Activated naive CD4-positive, alpha-beta T cell treated with anti-CD3 and anti-CD28 coated beads, Interleukin-2, amount 10 ng/mL, durations not matched to agents 7 days and 5 days (primary cell): ENCODE data around the gene SRPX.

Source experiments
- CTCF ChIA-PET: fragments of 350-600 bp; sonication (Branson Sonifier 250); formaldehyde crosslinking; loops from one replicate; lab custom pipeline; 2021; ENCODE audit warnings: antibody characterized with exemption; lab: Charles Lee
- DNase-seq: peaks from one replicate; pipeline ENCODE4 v3.0.0-alpha.2; 2020
- H3K27ac Mint-ChIP-seq: one replicate; pipeline ENCODE4 v1.8.0; 2021; ENCODE audit warnings: mild to moderate bottlenecking, moderate library complexity, mixed read lengths
- H3K27me3 Mint-ChIP-seq: one replicate; pipeline ENCODE4 v1.8.0; 2021; ENCODE audit warnings: mild to moderate bottlenecking, mixed read lengths
- H3K36me3 Mint-ChIP-seq: one replicate; pipeline ENCODE4 v1.8.0; 2021; ENCODE audit warnings: mixed read lengths
- H3K4me1 Mint-ChIP-seq: one replicate; pipeline ENCODE4 v1.8.0; 2021; ENCODE audit warnings: mixed read lengths
- H3K4me3 Mint-ChIP-seq: one replicate; pipeline ENCODE4 v1.8.0; 2021; ENCODE audit warnings: mild to moderate bottlenecking, moderate library complexity, mixed read lengths
- H3K9me3 Mint-ChIP-seq: one replicate; pipeline ENCODE4 v1.8.0; 2021; ENCODE audit warnings: mixed read lengths

SRPX gene

DNA sequence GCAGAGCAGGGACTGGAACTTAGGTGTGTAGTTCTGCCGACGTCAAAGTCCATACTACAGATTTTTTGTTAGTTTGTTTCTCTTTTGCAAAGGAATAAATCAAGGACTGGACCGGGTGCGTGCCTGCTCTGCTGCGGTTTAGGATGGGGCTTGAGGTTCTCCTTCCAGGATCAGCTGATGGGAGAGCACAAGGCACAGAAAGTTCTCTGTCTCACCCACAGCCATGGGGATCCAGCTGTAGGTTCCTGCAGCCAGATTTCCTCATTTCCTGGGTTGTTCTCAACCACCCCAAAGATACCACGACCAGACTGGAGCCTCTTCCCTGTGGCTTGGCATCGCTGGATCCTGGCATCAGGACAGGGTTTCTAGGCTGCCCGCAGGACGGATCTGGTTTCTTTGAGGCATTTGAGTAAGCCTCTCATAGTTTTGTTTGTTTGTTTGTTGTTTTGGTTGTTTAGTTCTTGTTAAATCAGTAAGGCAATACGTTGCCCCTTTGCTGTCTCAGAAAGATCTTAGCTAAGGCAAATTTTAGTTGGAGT, 789 bp upstream of the SRPX start:
- Mint-ChIP-seq H3K27ac (no peak overlapping the region), H3K4me1 (peaks cover 6% of the 10 kb centered on the region), H3K36me3 (no peaks in the 10 kb centered on the region), H3K27me3 (peaks cover 53% of the 10 kb centered on the region), H3K4me3 (peak overlapping the region; percentile 43), H3K9me3 (no peaks in the 10 kb centered on the region)
- CTCF ChIA-PET = no interaction called here
- no peak for DNase-seq

DNA sequence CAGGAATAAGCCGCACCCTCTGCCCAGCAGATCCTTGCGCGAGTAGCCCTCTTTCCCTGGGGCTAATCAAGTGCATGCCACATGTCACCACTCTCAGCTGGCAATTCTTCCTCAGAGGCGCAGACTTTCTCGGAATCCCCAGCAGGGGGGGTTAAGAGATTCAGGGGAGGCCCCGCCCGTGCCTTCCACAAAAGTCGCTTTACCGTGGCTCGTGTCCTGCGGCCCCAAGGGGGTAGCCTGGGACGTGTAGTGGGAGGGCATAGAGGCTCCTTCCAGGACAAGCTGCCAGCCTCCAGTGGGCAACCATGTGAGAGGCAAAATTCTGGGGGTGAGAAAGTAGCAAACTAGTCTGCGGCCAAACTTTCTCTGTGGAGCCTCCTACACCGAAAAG, 652 bp downstream of the SRPX start:
- no peaks in the 10 kb centered on the region for H3K9me3 Mint-ChIP-seq
- no peak overlapping the region for H3K27ac Mint-ChIP-seq
- H3K4me1 Mint-ChIP-seq = peaks cover 6% of the 10 kb centered on the region
- CTCF ChIA-PET = interaction anchor here (2.1 kb wide), 1 partner anchor 108 kb away, joined by 8 read pairs; the partner anchor contains the start of gene RPGR
- no peaks in the 10 kb centered on the region for H3K36me3 Mint-ChIP-seq
- H3K4me3 Mint-ChIP-seq = peak overlapping the region; percentile 28
- peaks cover 49% of the 10 kb centered on the region for H3K27me3 Mint-ChIP-seq
- DNase-seq = peak; percentile 37

DNA sequence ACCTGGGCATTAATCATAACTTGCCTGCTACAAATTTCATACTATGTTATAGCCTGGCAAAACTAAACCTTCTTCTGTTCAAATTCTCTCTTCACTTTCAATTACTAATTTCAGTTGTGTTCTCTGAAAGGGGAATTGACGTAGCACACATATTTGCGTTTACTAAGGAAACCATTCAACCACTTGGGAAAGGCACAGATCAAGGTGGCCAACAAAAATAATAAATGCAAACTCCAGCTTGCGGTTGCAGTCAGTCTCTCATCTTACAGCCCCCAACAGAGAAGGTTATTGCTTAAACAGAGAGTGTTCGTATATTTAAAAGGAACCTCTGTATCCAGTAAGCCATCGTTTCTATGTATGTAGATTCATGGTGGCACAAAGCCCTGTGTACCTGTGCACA, 4.0 kb downstream of the SRPX start:
- no peak overlapping the region for H3K27ac Mint-ChIP-seq
- no peaks in the 10 kb centered on the region for H3K9me3 Mint-ChIP-seq
- peaks cover 6% of the 10 kb centered on the region for H3K4me1 Mint-ChIP-seq
- DNase-seq = no peak
- H3K27me3 Mint-ChIP-seq = peaks cover 29% of the 10 kb centered on the region
- no peaks in the 10 kb centered on the region for H3K36me3 Mint-ChIP-seq
- CTCF ChIA-PET = no interaction called here
- H3K4me3 Mint-ChIP-seq = no peak overlapping the region

DNA sequence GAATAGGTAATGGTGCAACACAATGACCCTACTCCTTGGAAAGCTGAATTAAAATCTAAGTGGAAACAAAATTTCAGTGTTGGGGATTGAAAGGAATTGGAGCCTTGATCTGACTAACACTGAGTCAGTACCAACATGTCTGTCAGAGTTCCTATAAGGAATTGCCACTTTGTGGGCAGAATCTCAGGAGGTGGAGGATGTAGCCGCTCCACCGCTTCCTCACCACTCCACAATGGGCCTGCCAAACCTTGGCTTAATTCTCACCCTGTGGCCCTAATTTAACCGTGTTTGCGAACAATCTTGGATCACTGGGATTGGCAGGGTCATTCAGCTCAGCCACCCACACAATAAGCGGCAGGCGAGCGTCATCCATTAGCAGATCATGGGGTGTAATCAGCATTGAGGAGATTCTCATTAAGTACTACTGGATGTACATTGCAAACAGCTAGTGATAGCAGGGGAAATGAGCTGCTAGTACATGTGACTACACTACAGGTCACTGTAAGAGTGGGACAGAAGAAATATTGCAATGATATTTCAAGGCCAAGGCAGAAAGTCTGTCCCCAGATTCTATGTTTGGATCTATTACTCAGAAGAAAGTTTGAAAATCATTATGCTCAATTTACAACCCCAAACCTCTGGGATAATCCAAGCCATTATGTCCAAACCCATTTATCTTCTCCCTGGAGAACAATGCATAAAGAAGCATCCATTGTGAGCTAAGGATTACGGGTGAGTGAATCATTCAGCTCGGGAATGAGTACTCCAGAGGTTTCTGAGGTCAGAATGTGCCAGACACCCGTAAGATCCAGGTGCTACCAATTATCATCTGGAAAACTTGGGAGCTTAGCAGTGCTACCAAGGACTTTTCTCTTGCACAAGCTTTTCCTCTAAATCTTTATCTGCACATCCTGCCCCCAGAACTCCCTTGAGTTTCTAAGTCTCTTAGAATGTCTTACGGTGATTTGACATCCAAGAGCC, 5.8 kb downstream of the SRPX start:
- CTCF ChIA-PET = interaction anchor here (0.6 kb wide), 1 partner anchor 454 kb away, joined by 3 read pairs; no protein-coding TSS in a partner anchor
- H3K27me3 Mint-ChIP-seq = peaks cover 11% of the 10 kb centered on the region
- no peaks in the 10 kb centered on the region for H3K36me3 Mint-ChIP-seq
- no peak overlapping the region for H3K27ac Mint-ChIP-seq
- no peaks in the 10 kb centered on the region for H3K4me1 Mint-ChIP-seq
- no peaks in the 10 kb centered on the region for H3K9me3 Mint-ChIP-seq
- DNase-seq = no peak
- no peak overlapping the region for H3K4me3 Mint-ChIP-seq

DNA sequence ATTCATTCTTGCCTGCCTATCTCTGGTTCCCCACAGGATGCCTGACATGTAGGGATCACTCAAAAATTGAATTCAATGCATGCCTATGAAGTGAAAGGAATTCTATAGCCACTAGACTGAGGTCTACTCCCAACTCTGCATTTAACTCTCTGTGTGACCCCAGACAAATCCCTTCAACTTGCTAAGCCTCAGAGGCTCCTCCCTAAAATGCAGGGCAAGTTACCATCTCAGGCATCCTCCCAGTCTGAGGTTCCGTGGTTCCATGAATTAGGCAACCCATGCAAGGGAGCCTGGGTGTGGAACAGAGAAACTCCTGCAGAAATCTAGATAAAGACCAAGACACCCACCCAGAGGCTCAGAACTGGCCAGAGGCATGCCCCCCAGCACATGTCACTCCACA, 6.6 kb downstream of the SRPX start:
- CTCF ChIA-PET = no interaction called here
- DNase-seq = no peak
- no peaks in the 10 kb centered on the region for H3K36me3 Mint-ChIP-seq
- H3K4me3 Mint-ChIP-seq = no peak overlapping the region
- H3K9me3 Mint-ChIP-seq = no peaks in the 10 kb centered on the region
- peaks cover 6% of the 10 kb centered on the region for H3K27me3 Mint-ChIP-seq
- no peak overlapping the region for H3K27ac Mint-ChIP-seq
- H3K4me1 Mint-ChIP-seq = no peaks in the 10 kb centered on the region

DNA sequence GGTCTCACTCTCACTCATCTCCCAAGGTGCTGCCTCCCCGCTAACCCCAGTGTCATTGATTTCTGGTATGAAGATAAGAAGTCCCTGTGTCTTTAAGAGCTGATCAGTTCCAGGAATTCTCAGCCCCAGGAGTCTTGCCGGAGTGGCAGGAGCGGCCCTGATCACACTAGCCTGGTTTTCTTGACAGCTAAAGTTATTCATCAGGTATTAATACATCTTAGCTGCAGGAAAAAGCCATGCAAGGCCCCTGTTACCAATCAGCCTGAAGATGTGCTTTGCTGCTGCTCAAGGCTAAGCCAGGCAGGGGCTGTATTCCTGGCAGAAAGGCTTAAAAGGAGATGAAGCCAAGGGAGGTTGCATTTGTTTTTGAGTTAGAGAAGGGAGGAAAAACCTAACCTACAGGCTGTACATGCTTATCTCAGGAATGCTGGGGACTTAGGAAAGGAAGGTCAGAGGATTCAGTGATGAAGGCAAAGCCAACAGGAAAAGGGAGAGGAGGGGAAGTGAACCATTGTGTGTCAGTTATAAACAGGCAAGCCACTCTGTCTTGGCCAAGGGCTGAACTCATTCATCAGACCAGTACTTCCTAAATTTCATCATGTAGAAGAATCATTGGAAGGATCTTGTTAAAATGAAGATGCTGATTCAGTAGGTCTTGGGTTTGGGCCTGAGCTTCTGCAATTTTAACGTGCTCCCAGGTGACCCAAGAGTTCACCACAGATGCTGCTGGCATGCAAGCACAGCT, 8.6 kb downstream of the SRPX start:
- Mint-ChIP-seq H3K4me3 (no peak overlapping the region), H3K4me1 (no peaks in the 10 kb centered on the region), H3K9me3 (no peaks in the 10 kb centered on the region), H3K36me3 (no peaks in the 10 kb centered on the region), H3K27me3 (no peaks in the 10 kb centered on the region), H3K27ac (no peak overlapping the region)
- DNase-seq = no peak
- CTCF ChIA-PET = no interaction called here

DNA sequence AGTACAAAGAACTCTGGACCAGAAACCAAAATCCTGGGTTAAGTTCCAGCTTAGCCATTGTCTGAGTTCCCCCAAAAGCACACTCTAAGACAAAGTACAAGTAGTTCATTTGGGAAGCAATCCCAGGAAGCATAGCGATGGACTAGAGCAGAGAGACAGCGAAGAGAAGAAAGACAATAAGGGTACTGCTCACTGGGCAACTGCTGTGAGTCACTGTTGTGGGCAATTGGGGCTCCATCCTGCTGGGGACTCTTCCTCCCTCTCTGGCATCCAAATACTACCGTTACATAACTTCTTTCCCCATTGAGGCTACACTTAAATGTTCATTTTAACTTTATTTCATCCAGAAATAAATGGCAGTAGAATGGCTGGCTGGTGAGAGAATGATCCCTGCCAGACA, 14.1 kb downstream of the SRPX start:
- Mint-ChIP-seq H3K4me1 (no peaks in the 10 kb centered on the region), H3K9me3 (no peaks in the 10 kb centered on the region), H3K4me3 (no peak overlapping the region), H3K27me3 (no peaks in the 10 kb centered on the region), H3K36me3 (no peaks in the 10 kb centered on the region), H3K27ac (no peak overlapping the region)
- CTCF ChIA-PET = no interaction called here
- no peak for DNase-seq

DNA sequence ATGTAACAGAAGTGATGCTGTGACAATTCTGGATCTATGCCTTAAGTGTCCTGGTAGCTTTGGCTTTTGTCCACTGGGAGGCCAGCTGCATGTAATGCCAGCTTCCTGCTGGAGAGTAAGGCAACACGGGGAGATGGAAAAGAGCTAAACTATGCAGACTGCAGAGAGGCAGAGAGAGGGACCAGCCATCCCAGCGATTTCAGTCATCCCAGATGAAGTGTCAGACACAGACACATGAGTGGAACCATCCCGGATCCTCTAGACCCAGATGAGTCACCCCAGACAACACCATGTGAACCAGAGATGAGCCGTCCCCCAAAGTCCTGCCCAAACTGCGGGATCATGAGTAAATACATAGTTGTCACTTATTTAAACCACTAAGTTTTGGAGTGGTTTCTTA, 14.6 kb downstream of the SRPX start:
- no peak for DNase-seq
- CTCF ChIA-PET = no interaction called here
- H3K27me3 Mint-ChIP-seq = no peaks in the 10 kb centered on the region
- no peak overlapping the region for H3K27ac Mint-ChIP-seq
- no peak overlapping the region for H3K4me3 Mint-ChIP-seq
- H3K9me3 Mint-ChIP-seq = no peaks in the 10 kb centered on the region
- H3K36me3 Mint-ChIP-seq = no peaks in the 10 kb centered on the region
- H3K4me1 Mint-ChIP-seq = no peaks in the 10 kb centered on the region

DNA sequence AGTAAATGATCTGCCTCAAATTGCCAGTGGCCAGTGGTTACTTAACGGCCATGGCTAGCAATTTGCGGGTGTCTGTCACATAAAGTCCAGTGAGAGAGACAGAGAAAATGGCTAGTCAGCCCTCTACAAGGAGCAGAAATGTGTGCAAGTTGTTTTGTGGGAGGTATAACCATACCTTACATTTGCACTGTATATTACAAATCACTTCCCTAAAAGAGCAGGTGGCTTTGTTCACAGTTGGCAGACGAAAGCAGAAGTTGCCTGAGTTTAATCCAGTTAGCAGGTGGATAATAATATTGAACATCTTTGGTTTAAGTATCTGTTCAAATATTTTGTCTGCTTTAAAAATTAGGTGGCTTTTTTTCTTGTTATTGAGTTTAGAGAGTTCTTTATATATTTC, 15.6 kb downstream of the SRPX start:
- H3K27ac Mint-ChIP-seq = no peak overlapping the region
- H3K9me3 Mint-ChIP-seq = no peaks in the 10 kb centered on the region
- no peak overlapping the region for H3K4me3 Mint-ChIP-seq
- H3K27me3 Mint-ChIP-seq = no peaks in the 10 kb centered on the region
- no peaks in the 10 kb centered on the region for H3K4me1 Mint-ChIP-seq
- CTCF ChIA-PET = no interaction called here
- H3K36me3 Mint-ChIP-seq = no peaks in the 10 kb centered on the region
- no peak for DNase-seq

DNA sequence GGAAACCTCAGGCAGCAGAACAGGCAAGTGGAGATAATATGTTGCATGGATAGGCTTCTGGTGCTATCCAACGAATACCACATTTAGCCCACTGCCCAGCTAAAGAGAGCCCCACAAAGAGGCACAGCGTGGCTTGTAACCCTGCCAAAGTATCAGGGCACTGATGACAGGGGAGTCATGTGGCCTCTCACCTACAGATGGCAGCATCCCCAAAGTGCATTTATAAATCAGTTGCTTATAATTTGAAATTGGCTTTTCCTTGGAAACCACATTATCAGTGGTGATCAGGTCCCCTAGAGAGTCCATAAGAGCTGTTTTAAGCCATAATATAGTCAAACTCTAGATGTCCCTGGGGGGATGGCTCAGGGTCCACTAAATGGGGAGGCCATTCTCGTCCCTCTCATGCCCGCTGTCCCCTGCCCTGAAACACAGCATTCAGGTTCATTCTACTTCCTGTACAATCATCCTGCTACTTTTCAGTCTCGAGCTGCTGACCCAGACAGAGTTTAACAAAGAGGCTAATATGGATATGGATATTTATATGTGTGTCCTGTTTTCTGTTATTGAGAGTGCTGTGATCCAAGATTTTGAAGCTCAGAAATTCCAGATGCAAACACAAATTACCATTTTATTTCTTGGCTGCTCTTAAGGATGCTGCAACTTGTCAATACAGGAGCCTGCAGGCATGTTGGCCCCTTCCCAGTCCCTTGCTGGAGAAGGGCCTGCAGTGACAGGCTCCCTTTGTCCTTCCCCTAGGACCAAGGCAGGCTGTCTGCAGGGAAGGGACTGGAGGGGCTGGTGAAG, 28.5 kb downstream of the SRPX start:
- Mint-ChIP-seq H3K36me3 (no peaks in the 10 kb centered on the region), H3K4me3 (no peak overlapping the region), H3K4me1 (no peaks in the 10 kb centered on the region), H3K27me3 (peaks cover 5% of the 10 kb centered on the region), H3K9me3 (no peaks in the 10 kb centered on the region), H3K27ac (no peak overlapping the region)
- CTCF ChIA-PET = interaction anchor here (1.5 kb wide), 1 partner anchor 135 kb away, joined by 5 read pairs; the partner anchor contains the start of gene RPGR
- no peak for DNase-seq

DNA sequence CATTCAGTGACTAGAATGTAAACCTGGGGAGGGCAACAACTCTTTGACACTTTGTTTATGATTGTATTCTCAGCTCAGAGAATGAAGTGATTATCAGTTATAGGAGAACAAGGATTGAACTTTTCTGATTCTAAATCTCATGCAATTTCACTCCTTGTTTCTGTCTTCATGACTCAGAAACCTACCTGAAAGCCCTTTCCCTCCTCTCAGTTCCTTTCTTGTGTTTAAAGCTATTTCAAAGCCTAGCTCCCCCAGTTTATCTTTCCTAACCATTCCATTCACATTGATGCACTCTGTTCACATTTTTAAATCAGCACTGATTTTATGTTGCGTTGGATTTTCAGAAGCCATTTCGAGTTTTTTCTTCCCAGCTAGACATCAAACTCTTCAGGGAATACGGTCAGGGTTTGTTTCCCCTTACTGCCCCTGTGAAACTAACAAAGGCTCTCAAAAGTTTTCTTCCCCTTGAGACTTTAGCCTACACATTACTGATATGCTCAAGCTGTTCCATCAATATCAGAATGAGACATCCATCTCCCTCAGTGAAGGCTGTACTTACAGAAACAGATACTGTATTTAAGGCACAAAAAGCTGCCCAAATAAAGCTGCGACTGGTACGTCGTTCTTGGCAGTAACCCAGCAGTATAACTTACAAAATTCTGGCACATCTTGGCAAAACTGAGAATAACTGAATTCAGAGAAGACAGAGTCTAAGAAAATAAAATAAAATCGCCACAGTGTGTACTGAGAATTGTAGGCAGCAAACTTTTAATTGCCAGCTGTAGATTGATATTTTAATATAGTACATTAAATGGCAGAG, 31.0 kb downstream of the SRPX start:
- H3K27ac Mint-ChIP-seq = no peak overlapping the region
- H3K36me3 Mint-ChIP-seq = no peaks in the 10 kb centered on the region
- H3K27me3 Mint-ChIP-seq = no peaks in the 10 kb centered on the region
- no peaks in the 10 kb centered on the region for H3K9me3 Mint-ChIP-seq
- CTCF ChIA-PET = no interaction called here
- no peak overlapping the region for H3K4me3 Mint-ChIP-seq
- no peak for DNase-seq
- H3K4me1 Mint-ChIP-seq = no peaks in the 10 kb centered on the region

DNA sequence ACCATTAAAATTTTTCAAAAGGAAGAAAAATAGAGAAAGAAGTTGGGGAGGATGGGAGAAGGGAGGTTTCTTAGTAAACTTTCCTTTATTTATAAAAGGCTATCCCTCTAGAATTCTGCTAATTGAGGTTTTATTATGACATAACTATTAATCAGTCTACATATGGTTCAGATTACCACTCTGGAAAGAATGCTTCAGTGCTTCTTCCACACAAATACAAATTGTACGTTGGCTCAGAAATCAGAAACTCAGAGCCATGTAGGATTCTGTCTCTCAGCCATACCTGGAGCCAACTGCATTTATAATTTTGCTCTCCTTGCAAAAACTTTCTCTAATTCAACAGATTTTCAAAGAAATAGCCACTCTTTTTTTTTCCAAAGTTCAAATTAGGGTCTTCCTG, 37.1 kb downstream of the SRPX start:
- H3K4me1 Mint-ChIP-seq = no peaks in the 10 kb centered on the region
- CTCF ChIA-PET = interaction anchor here (1.0 kb wide), 1 partner anchor 16 kb away, joined by 4 read pairs; no protein-coding TSS in a partner anchor
- H3K9me3 Mint-ChIP-seq = no peaks in the 10 kb centered on the region
- no peak for DNase-seq
- no peaks in the 10 kb centered on the region for H3K36me3 Mint-ChIP-seq
- no peak overlapping the region for H3K27ac Mint-ChIP-seq
- H3K4me3 Mint-ChIP-seq = no peak overlapping the region
- H3K27me3 Mint-ChIP-seq = no peaks in the 10 kb centered on the region

DNA sequence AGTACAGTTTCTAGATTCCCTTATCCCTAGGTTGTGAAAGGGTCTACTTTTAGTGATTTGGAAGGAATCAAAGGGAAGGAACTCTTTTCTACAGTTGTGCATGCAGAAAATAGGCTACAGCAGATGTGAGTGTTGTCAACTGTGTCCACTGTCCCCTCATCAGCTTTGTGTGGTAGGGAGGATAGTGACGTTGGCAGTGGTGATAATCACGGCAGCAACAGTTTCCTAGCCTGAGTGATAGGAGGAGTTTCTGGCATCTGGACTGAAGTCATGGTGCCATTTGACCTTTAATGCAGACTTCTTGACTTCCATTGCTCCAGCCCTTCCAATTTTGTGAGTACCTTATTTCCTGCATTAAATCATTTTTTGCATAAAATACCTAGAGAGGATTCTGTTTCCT, 39.3 kb downstream of the SRPX start:
- Mint-ChIP-seq H3K27ac (no peak overlapping the region), H3K4me3 (no peak overlapping the region), H3K36me3 (no peaks in the 10 kb centered on the region), H3K9me3 (no peaks in the 10 kb centered on the region), H3K27me3 (no peaks in the 10 kb centered on the region), H3K4me1 (no peaks in the 10 kb centered on the region)
- DNase-seq = no peak
- CTCF ChIA-PET = no interaction called here
